Psoas muscle (tissue), 8 donors: ENCODE results near the gene TRIM46. TPM values are rescaled to one million over a fixed set of nuclear protein-coding genes. Genes with fewer than 3 reads are reported as not detected.
"Not testable (repeated sequence)": the region's sequence is repeated elsewhere in the genome, so short reads cannot be mapped to it uniquely, and the experiment has no call there.

Source experiments
- ATAC-seq, 4 donors: fragments of 200-7000 bp; cut with Tn5 transposase; one replicate each; pipeline ENCODE4 v1.9.1; 2020; ENCODE audit warnings: moderate library complexity in 3 of 4, mild to moderate bottlenecking in 2 of 4
- DNase-seq, 2 donors: peaks; one replicate each; pipeline ENCODE4 v3.0.0-alpha.2; 2020
- H3K27ac ChIP-seq: fragments of 200-600 bp; one replicate; pipeline ENCODE4 v1.8.0; 2022
- H3K27me3 ChIP-seq, 3 donors: fragments of 200-600 bp in 1 of 3; one replicate each; pipeline versions ENCODE4 v1.6.1 to v1.8.0; 2013 to 2022; ENCODE audit warnings: low read length in 2 of 3, mild to moderate bottlenecking in 2 of 3, moderate library complexity in 1 of 3; ENCODE audit not compliant: insufficient read depth in 3 of 3
- H3K36me3 ChIP-seq, 2 donors: fragments of 200-600 bp in 1 of 2; one replicate each; pipeline versions ENCODE4 v1.6.1 to v1.8.0; 2013 to 2022; ENCODE audit warnings: low read depth in 1 of 2, mild to moderate bottlenecking in 1 of 2, moderate library complexity in 1 of 2; ENCODE audit not compliant: insufficient read depth in 1 of 2
- H3K4me1 ChIP-seq: fragments of 200-600 bp; one replicate; pipeline ENCODE4 v1.8.0; 2022
- H3K4me3 ChIP-seq: fragments of 200-600 bp; one replicate; pipeline ENCODE4 v1.8.0; 2022; ENCODE audit warnings: mild to moderate bottlenecking
- H3K9me3 ChIP-seq: fragments of 200-600 bp; one replicate; pipeline ENCODE4 v1.8.0; 2022
- WGBS, 3 donors: extraction: QIAGEN DNeasy Blood & Tissue Kit; methylation state at CpG; one replicate each; pipeline versions ENCODE4 v1.1.6 to v1.1.7; 2013; 5-methylcytosine and 5-hydroxymethylcytosine counted together
- intact Hi-C, 2 donors: fragments of 100-400 bp; cut with DNase I; formaldehyde crosslinking; loops; one replicate each; pipeline versions ENCODE4 v1.11.0 to v1.14.2; 2022
- polyA plus RNA-seq, 3 donors: library from polyadenylated mRNA; stranded (reverse); fragments of 200-250 nt; gene quantifications; one replicate each; pipeline ENCODE4 v1.2.3, GENCODE V29; 2013
- total RNA-seq, 4 donors: library from RNA; stranded (reverse); fragmentation: NEBNext Ultra II Directional in 2 of 4; extraction: Animal tissue kit (Norgen Biotek cat#: 25700) in 2 of 4; gene quantifications; one replicate each; pipeline versions ENCODE4 v1.2.1 to v1.2.4, GENCODE V29; 2021 to 2023
- TF ChIP-seq, protein P1 (sequence below): fragments of 200-600 bp; IDR thresholded peaks from one replicate; pipeline ENCODE4 v1.8.0; 2022; ENCODE audit warnings: antibody characterized with exemption
- donor health status: healthy with polysubstance abuse.
- donor health status: DM: no; HTN: no; CAD: no; lungs with moderate emphysema.
- donor health status: Bipolar disorder and iron deficiency.
- donor health status: healthy.
- donor health status: DM: yes; HTN: yes; CAD: no.
- donor health status: DM: no; HTN: no; CAD: no.
- donor health status: DM: no; HTN: no; CAD: no.
- donor health status: DM: yes; HTN: yes; CAD: no.

The TRIM46 gene
- total and polyA plus RNA-seq, 7 donors = 0.03 to 0.16 (median 0.09) TPM; not detected in 3

GRCh38 chr1:155166051-155166470, 7.6 kb upstream of the TRIM46 start:
- WGBS, 3 donors = 25 to 46% (median 33%) methylated on average over 8 of the region's 8 CpGs

DNA sequence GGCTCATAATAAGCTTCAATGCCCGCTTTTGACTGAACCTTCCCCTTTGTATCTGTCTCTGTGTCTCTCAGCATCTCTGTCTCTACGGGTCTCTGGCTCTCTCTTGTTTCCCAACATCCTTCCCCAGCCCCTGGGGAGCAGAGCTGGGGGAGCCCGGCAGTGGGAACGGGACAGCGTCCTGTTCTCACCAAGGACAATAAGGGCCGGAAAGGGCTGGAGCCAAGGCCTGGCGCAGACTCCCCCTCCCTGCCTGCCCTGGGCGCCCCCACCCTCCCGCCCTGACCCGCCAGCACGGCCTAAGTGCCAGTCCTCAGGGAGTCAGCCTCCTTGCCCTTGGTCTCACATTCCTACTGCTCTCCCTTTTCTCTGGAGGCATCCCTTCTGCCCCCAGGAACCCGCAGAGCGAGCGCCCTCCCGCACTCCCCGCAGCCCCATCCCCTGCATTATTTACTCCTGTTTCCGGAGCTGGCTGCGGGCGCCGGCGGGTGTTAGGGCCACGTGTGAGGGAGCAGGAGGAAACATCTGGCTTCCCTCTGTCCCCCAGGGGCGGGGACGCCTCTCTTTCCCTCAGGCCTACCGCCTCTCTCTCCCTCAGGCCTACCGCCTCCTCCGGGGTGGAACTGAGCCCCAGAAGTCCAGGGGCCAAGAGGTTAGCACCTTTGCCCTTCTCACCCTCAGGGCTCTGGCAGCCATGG, 7.0 kb upstream of the TRIM46 start:
- TF ChIP-seq, protein P1, sequence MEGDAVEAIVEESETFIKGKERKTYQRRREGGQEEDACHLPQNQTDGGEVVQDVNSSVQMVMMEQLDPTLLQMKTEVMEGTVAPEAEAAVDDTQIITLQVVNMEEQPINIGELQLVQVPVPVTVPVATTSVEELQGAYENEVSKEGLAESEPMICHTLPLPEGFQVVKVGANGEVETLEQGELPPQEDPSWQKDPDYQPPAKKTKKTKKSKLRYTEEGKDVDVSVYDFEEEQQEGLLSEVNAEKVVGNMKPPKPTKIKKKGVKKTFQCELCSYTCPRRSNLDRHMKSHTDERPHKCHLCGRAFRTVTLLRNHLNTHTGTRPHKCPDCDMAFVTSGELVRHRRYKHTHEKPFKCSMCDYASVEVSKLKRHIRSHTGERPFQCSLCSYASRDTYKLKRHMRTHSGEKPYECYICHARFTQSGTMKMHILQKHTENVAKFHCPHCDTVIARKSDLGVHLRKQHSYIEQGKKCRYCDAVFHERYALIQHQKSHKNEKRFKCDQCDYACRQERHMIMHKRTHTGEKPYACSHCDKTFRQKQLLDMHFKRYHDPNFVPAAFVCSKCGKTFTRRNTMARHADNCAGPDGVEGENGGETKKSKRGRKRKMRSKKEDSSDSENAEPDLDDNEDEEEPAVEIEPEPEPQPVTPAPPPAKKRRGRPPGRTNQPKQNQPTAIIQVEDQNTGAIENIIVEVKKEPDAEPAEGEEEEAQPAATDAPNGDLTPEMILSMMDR = no peak
- 16 to 19% (median 18%) methylated on average over 22 to 27 of the region's 27 CpGs for WGBS, 3 donors
- Histone ChIP-seq H3K36me3 (peaks cover 0 to 27% of the 10 kb centered on the region in 2 donors), H3K9me3 (no peaks in the 10 kb centered on the region), H3K4me3 (peak overlapping the region; percentile 12), H3K27me3 (peaks cover 0 to 7% (median 0%) of the 10 kb centered on the region in 3 donors), H3K27ac (peak overlapping the region; percentile 55), H3K4me1 (peaks cover 10% of the 10 kb centered on the region)
- peak; percentile 59 to 83 for DNase-seq
- intact Hi-C loops = loop anchor here in 1 of 2 donors (5.0 kb wide), 1 partner anchor 39 kb away; the partner anchor contains the start of gene EFNA1
- peak; percentile 28 to 54 (median 38) for ATAC-seq

More at GRCh38 chr1:155166051-155166470, 7.6 kb upstream of the TRIM46 start:
- Histone ChIP-seq H3K4me3 (peak overlapping the region; percentile 12), H3K9me3 (no peaks in the 10 kb centered on the region), H3K27ac (peak overlapping the region; percentile 55), H3K4me1 (peaks cover 10% of the 10 kb centered on the region), H3K36me3 (peaks cover 0 to 23% of the 10 kb centered on the region in 2 donors), H3K27me3 (peaks cover 0 to 7% (median 0%) of the 10 kb centered on the region in 3 donors)
- ATAC-seq (no peak), DNase-seq (no peak)
- intact Hi-C loops = loop anchor here in 1 of 2 donors (5.0 kb wide), 1 partner anchor 39 kb away; the partner anchor contains the start of gene EFNA1
- TF ChIP-seq, protein P1 = no peak

- no peaks in the 10 kb centered on the region for H3K9me3 ChIP-seq
- H3K27ac ChIP-seq = peak overlapping the region; percentile 55
- TF ChIP-seq, protein P1 = peak; percentile 86
- DNase-seq (peak; percentile 90 to 94), ATAC-seq (peak; percentile 77 to 88 (median 84))
- peaks cover 0 to 7% (median 0%) of the 10 kb centered on the region in 3 donors for H3K27me3 ChIP-seq
- peaks cover 16% of the 10 kb centered on the region for H3K4me1 ChIP-seq
- 3 to 5% (median 4%) methylated on average over 23 to 28 of the region's 28 CpGs for WGBS, 3 donors
- H3K4me3 ChIP-seq = peak overlapping the region; percentile 12
- peaks cover 0 to 27% of the 10 kb centered on the region in 2 donors for H3K36me3 ChIP-seq
- intact Hi-C loops = loop anchor here (1.0 to 5.0 kb wide), 3 partner anchors 40 to 76 kb away; partner anchors contain the start of gene EFNA1 (in 1 of the 2)
Observed at GRCh38 chr1:155167166-155168104, 6.2 kb upstream of the TRIM46 start.

DNA sequence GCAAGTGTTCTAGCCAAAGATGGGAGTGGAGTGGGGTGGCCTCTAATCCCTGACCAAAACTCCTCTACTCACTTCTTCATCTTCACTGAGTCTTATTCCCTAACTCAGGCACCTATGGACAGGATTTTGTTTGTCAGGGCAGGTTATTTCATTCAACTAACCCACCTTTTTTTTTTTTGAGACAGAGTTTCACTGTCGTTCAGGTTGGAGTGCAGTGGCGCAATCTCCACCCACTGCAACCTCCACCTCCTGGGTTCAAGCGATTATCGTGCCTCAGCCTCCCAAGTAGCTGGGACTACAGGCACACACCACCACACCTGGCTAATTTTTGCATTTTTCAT, 5.6 kb upstream of the TRIM46 start:
- WGBS, 3 donors = 43 to 51% (median 48%) methylated on average over 4 of the region's 4 CpGs
- H3K4me3 ChIP-seq = not testable (repeated sequence)

More for the DNA sequence above, 5.6 kb upstream of the TRIM46 start:
- H3K27ac ChIP-seq, H3K9me3 ChIP-seq, DNase-seq, H3K27me3 ChIP-seq, ATAC-seq: not testable (repeated sequence)
- intact Hi-C loops = loop anchor here (1.0 to 5.0 kb wide), 3 partner anchors 41 to 77 kb away; partner anchors contain the start of gene EFNA1 (in 1 of the 2)
- H3K4me1 ChIP-seq = peaks cover 16% of the 10 kb centered on the region
- peaks cover 0 to 27% of the 10 kb centered on the region in 2 donors for H3K36me3 ChIP-seq
